NCI-H510A treated with DMSO at 0.1 percent for 48 hours (cell line): Measurements from ENCODE around the gene CNPY1.

Experiments used
- DNase-seq: peaks from one replicate; lab custom pipeline; 2025; lab: John Stamatoyannopoulos, UW

The CNPY1 gene

DNA sequence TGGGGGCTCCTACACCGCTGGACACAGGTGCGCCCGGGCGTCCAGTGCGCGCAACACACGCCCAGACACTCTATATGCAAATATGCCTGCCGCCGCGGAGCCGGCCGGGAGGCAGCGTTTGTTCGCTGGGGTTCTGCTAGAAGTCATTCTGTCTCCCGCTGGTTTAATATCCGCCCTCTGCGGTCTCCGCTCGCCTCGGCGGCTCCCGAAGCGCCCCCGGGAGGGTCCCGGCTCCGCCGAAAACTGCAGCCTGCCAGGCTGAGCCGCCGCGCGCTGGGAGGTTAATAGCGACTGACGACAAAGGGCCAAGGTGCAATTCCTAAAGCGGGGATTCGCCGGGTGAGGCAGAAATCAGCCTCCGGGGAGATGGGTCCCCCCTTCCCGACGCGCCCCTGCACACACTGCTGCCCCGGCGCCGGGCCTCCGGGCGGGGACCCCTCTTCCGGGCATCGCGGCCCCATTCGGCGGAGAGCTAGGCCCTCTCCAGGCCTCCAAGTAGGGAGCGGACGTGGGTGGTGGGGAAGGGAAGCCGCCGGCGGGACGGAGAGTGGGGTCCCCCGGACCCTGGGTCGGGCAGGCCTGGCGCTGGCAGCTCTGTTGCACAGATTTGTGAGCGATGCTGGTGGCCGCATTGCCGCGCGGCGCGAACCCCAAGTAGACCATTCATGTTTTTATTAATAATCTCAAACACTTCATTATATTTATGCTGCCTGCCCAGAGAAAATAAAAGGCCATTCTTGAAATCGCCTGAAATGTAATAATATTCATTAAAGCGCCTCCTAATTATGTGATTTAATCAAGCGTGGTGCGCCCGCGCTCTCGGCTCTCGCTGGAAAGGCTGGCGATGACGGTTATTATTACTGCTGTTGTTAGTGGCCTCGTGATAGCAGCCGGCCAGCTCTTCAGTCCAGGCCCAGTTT is 79.3 kb downstream of the CNPY1 start:
- no peak for DNase-seq

- DNase-seq = no peak
Measured at GRCh38 chr7:155466142-155466813, 80.1 kb downstream of the CNPY1 start.

DNA sequence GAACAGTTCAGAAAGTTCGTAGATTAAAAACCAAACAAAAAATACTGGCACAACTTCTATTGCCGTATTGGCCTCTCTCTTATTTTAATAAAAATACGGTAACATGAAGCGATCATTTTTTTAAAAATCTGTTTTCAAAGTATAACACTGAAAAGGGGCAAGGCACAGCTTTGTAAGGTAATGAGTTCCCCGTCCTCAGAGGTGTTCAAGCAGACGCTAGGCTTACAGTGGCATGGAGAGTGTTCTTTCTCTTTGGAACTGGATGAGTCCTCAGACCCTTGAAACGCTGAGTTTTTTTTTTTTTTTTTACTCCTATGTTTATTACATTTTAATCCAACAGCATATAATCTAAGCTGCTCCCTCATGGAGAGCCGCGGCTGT is 80.6 kb downstream of the CNPY1 start:
- no peak for DNase-seq

DNA sequence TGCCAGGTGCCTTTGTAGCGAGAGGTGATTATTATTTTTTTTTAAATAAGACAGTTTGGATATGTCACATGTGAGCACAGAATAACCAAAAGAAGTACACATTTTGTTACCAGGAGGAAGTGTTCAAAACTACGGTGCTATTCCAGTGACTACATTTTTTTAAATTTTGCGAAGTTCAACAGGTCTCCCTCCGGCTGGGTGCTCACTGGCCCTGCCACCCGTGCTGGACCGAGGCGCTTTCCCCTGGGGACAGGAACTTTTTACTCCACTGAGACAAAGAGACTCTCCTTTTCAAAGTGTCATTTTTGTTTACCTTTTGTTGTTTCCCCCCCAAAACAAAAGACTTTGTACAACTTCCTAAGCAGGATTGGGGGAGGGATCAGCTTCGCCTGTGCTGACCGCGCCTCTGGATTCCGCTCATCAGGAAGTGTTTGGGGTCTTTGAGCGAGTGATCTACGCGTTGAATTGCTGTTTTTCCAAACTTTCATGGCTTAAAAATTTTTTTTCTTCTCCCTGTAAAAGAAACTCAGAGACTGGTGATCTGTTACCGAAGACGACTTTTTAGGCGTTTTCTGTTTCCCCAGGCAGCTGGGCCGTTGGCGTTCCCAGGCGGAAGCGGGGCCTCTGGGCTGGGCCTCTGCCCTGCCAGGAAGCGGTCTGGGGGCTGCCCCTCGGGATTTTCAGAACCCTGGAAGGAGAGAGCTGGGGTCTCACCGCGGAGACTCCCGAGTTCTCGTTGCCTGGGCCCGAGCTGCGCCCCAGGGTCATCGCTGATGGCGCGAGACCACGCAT is 81.2 kb downstream of the CNPY1 start:
- no peak for DNase-seq

- DNase-seq = no peak
Measured at GRCh38 chr7:155464183-155464582, 82.2 kb downstream of the CNPY1 start.

- no peak for DNase-seq
Measured at GRCh38 chr7:155463114-155463811, 83.1 kb downstream of the CNPY1 start.

GRCh38 chr7:155462163-155462735 is 84.1 kb downstream of the CNPY1 start:
- DNase-seq = no peak

DNA sequence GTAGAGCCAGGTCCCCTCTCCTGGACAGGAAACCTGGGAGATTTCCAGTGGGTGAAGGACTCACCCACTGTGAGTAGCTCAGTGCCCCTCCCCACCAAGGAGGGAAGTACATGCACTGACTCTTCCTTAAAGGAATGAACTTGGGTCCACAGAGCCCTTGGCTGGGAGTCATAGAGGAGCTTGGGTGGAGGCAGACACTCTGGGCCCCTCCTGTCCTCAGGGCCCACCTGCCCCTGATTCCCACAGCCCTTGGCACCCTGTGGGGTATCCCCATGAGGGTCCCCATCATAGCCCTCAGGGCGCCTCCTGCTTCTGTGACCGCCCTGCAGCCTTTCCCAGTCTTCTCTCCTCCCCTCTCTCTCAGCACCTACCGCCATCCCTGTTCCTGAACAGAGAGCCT is 84.7 kb downstream of the CNPY1 start:
- DNase-seq = no peak

DNA sequence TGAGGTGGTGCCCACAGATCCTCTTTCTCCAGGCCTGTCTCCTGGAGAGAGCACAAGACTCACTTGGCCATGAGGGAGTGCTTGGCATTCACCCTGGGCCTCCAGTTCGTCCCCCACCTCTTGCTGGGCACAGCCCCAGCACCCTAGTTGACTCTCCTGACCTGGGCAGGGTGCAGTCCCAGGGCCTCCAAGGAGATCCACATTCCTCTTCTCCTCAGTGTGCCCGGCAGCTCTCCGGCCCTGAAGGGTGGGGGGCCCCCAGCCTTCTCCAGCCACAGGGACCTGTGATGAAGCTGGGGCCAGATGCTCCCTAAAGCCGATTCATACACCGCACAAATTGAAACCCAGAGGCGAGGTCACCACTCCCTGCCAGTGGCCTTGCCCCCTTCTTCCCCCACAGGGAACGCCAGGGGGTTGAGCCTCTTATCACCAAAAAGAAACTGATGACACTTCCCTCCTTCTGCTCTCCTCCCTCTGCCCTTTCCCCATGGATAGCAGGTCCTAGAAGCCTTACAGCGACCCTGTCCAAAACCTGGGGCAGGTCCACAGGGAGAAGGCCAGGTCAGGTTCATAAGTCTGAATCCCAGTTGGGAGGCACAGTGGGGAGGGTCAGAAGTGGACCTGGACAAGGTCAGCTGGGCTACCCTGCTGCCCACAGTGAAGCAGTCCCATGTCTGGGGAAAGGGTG is 85.3 kb downstream of the CNPY1 start:
- no peak for DNase-seq

GRCh38 chr7:155459700-155460461 is 86.5 kb downstream of the CNPY1 start:
- DNase-seq = no peak

DNA sequence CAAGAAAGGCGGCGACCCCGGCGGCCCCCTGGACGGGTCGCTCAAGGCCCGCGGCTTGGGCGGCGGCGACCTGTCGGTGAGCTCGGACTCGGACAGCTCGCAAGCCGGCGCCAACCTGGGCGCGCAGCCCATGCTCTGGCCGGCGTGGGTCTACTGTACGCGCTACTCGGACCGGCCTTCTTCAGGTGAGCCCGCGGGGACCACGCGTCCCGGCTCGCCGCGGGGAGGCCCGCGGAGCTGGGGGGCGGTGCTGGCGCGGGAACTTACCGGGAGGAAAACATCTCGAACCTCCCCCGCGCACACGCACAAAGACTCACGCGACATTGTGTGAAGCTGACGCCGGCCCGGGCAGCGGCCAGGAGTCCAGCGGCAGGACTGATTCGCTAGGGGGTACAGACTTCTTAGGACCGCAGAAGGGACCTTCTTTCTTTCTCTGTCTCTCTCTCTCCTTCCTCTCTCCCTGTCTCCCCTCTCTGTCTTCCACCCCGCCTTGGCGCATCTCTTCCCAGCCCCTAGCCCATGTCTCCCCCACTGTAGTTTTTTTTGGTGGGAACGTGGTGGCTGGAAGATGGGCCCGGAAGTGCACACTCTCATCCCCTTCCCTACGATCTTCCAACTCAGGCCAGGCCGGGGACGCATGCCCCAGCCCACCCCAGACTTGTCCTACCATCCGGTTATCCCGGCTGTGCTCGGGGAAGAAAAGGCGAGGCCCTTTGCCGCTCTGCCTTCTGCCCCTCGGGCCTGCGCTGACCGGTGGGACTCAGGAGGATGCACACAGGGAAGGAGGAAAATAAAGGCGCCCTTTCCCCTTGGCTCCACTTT is 87.3 kb downstream of the CNPY1 start:
- DNase-seq = no peak

- DNase-seq = no peak
Measured at GRCh38 chr7:155458111-155458877, 88.1 kb downstream of the CNPY1 start, which contains the start of gene EN2. Gene EN2 (plus strand): TSS chr7:155458129. CDS start chr7:155458378, 249 bp downstream.

- DNase-seq = no peak
Measured at GRCh38 chr7:155457544-155458110, 88.7 kb downstream of the CNPY1 start.

GRCh38 chr7:155456738-155457543 is 89.4 kb downstream of the CNPY1 start:
- DNase-seq = no peak

DNA sequence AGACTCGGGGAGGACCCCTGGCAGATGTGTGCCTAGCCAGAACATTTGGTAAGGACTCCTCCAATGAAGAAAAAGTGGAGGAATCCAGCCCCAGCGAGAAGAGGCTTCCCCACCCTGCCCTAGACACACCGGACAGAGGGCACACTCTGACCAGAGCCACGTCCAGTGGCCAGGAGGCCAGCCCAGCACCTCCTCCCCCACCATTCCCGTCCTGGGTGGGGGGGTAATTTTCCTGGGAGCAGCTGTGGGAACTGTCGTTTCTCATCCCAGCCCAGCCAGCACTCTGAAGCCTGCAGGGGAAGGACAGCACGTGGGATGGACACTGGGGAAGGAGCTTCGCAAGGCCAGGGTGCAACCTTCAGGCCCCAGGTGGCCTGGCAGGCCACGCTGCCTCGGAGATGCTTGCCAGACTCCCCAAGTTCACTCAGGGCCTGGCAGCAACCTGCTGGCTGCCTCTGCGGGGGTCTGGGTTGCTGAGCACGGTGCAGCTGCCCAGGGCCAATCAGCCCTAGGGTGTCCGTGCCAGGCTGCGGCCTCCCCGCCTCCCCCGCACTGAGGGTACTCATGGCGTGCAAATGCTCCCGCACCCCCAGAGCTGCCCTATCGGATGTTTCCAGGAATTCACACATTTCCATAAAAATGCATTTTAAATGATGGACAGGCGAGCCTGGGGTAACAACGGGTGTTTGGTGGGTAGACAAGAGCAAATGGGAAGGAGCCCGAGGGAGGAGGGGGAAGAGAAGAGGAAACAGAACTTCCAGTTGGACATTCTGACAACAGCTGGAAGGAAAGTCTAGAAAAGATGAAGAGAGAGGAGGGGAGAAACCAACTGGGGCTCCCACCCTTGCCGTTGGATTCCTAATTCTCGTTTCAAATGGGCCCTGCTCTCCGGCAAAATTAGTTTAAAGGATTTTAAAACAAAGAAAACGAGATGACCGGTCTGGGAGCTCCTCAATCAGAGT is 90.3 kb downstream of the CNPY1 start:
- DNase-seq = no peak

GRCh38 chr7:155455132-155455693 is 91.1 kb downstream of the CNPY1 start:
- DNase-seq = no peak
